Colonic mucosa (tissue), 4 donors: ENCODE results near the gene ASTN2. TPM values are rescaled to one million over a fixed set of nuclear protein-coding genes. Genes with fewer than 3 reads are reported as not detected.
"Not testable (repeated sequence)": the region's sequence is repeated elsewhere in the genome, so short reads cannot be mapped to it uniquely, and the experiment has no call there.

Experiments used
- DNase-seq: peaks from one replicate; pipeline ENCODE4 v3.0.0-alpha.2; 2020
- H3K27ac ChIP-seq: fragments of 200-600 bp; one replicate; pipeline ENCODE4 v1.8.0; 2021
- H3K27me3 ChIP-seq: fragments of 200-600 bp; one replicate; pipeline ENCODE4 v1.8.0; 2021
- H3K36me3 ChIP-seq: fragments of 200-600 bp; one replicate; pipeline ENCODE4 v1.8.0; 2021
- H3K4me1 ChIP-seq: fragments of 200-600 bp; one replicate; pipeline ENCODE4 v1.8.0; 2021; ENCODE audit warnings: mild to moderate bottlenecking
- H3K4me3 ChIP-seq: fragments of 200-600 bp; one replicate; pipeline ENCODE4 v1.8.0; 2021
- H3K9ac ChIP-seq, 2 donors: one replicate each; pipeline ENCODE4 v1.7.0; 2013; ENCODE audit warnings: control low read depth in 2 of 2, low read depth in 2 of 2, low read length in 2 of 2
- H3K9me3 ChIP-seq: fragments of 200-600 bp; one replicate; pipeline ENCODE4 v1.8.0; 2021
- intact Hi-C: fragments of 100-400 bp; cut with DNase I; formaldehyde crosslinking; loops from one replicate; pipeline ENCODE4 v1.14.1; 2022
- total RNA-seq, 2 donors: library from RNA; stranded (reverse); fragmentation: NEBNext Ultra II Directional in 1 of 2; extraction: Animal tissue kit (Norgen Biotek cat#: 25700) in 1 of 2; gene quantifications; one replicate each; pipeline ENCODE4 v1.2.1, GENCODE V29; 2021
- TF ChIP-seq, protein P1 (sequence below): fragments of 200-600 bp; IDR thresholded peaks from one replicate; pipeline ENCODE4 v1.8.0; 2022; ENCODE audit warnings: antibody characterized with exemption, mild to moderate bottlenecking
- donor health status: healthy.
- donor health status: DM: no; HTN: no; CAD: no.
- donor health status: DM: no; HTN: no; CAD: no.

ASTN2 gene
- total RNA-seq, 2 donors from 2014 or later = 2.5 to 6.1 TPM

DNA sequence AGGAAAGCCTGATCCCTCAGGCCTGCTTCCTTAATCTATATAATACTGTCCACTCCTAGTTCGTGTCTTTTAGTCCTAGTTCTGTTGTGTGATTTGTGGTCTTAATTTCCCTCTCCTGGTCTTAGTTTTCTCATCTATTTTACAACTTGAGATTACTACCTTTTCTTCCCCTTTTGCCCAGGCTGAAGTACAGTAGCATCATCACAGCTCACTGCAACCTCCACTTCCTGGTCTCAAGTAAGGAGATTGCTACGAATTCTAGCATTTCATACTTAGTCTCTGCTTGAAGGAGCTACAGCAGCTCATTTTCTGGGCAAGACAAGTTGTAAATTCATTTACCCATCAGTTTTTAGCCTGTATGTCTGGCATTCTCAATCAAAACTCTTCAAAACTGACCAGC, 722.2 kb downstream of the ASTN2 start:
- Histone ChIP-seq H3K4me1 (peaks cover 12% of the 10 kb centered on the region), H3K27ac (no peak overlapping the region), H3K36me3 (no peaks in the 10 kb centered on the region), H3K9me3 (no peaks in the 10 kb centered on the region), H3K4me3 (no peak overlapping the region), H3K27me3 (no peaks in the 10 kb centered on the region), H3K9ac (no peak overlapping the region)
- no peak for DNase-seq
- intact Hi-C loops = no loop called here
- TF ChIP-seq, protein P1, sequence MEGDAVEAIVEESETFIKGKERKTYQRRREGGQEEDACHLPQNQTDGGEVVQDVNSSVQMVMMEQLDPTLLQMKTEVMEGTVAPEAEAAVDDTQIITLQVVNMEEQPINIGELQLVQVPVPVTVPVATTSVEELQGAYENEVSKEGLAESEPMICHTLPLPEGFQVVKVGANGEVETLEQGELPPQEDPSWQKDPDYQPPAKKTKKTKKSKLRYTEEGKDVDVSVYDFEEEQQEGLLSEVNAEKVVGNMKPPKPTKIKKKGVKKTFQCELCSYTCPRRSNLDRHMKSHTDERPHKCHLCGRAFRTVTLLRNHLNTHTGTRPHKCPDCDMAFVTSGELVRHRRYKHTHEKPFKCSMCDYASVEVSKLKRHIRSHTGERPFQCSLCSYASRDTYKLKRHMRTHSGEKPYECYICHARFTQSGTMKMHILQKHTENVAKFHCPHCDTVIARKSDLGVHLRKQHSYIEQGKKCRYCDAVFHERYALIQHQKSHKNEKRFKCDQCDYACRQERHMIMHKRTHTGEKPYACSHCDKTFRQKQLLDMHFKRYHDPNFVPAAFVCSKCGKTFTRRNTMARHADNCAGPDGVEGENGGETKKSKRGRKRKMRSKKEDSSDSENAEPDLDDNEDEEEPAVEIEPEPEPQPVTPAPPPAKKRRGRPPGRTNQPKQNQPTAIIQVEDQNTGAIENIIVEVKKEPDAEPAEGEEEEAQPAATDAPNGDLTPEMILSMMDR = no peak

DNA sequence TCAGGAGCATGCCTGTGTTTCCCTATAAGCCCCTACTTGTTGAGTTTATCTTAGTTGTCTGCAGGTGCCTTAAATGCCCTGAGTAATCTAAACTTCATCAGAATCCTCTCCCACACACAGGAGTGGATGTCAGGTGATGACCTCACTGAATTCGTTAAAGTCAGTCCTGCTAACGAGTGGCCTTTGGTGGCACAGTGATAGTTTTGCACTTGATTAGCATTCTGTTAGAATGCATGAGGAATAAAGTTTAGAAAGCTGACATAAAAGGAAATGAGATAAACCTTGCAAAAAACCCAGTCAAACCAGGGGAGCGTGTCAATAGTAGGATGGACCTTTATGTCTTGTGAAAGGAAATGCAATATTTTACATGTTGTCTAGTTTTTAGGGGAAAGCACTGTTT, 723.2 kb downstream of the ASTN2 start:
- TF ChIP-seq, protein P1 = no peak
- H3K27ac ChIP-seq = no peak overlapping the region
- H3K9ac ChIP-seq = no peak overlapping the region
- peaks cover 12% of the 10 kb centered on the region for H3K4me1 ChIP-seq
- DNase-seq = no peak
- H3K36me3 ChIP-seq = no peaks in the 10 kb centered on the region
- no peak overlapping the region for H3K4me3 ChIP-seq
- no peaks in the 10 kb centered on the region for H3K27me3 ChIP-seq
- no peaks in the 10 kb centered on the region for H3K9me3 ChIP-seq
- intact Hi-C loops = no loop called here

DNA sequence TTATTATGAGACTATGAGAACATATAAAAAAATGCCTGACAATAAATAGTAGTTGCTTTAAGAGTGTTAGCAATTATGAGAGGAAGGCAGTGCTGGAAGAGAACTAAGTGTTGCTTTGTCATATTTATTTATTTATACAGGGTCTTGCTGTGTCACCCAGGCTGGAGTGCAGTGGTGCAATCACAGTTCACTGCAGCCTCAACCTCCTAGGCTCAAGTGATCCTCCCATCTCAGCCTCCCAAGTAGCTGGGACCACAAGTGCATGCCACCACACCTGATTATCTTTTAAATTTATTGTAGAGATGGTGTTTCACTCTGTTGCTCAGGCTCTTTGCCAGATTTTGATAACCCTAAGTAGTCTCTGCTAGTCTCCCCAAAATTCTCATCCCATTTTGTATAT, 724.1 kb downstream of the ASTN2 start:
- H3K9ac ChIP-seq, H3K36me3 ChIP-seq, DNase-seq, H3K27me3 ChIP-seq, intact Hi-C loops, H3K27ac ChIP-seq, H3K4me3 ChIP-seq, H3K9me3 ChIP-seq: not testable (repeated sequence)
- peaks cover 12% of the 10 kb centered on the region for H3K4me1 ChIP-seq

DNA sequence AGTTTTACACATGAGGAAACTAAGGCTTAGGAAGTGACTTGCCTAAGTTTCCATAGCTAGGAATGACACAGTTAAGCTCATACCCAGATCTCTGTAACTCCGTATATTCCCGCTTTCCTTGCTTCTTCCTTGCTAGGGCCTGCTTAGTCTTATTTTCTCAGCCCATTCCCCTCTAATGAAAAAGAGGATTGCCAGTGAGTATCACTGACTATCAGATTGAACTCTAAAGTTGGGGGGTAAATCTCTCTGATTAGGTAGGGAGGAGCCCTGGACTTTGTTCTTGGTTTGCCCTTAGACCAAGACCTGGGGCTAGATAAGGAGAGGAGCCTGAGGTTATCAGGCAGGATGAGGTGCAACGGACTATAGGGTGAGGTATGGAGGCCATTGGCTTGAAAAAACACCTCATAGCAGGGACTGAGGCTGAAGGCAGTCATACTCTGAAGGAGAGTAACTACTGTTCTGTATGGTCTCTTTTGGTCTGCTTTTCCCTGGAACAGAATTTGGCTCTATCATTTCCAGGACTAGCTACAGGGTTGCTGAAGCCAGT, 725.3 kb downstream of the ASTN2 start:
- Histone ChIP-seq H3K9ac (no peak overlapping the region), H3K27me3 (no peaks in the 10 kb centered on the region), H3K4me3 (no peak overlapping the region), H3K27ac (no peak overlapping the region), H3K36me3 (no peaks in the 10 kb centered on the region), H3K4me1 (peaks cover 12% of the 10 kb centered on the region), H3K9me3 (no peaks in the 10 kb centered on the region)
- TF ChIP-seq, protein P1 = no peak
- intact Hi-C loops = no loop called here
- DNase-seq = no peak

DNA sequence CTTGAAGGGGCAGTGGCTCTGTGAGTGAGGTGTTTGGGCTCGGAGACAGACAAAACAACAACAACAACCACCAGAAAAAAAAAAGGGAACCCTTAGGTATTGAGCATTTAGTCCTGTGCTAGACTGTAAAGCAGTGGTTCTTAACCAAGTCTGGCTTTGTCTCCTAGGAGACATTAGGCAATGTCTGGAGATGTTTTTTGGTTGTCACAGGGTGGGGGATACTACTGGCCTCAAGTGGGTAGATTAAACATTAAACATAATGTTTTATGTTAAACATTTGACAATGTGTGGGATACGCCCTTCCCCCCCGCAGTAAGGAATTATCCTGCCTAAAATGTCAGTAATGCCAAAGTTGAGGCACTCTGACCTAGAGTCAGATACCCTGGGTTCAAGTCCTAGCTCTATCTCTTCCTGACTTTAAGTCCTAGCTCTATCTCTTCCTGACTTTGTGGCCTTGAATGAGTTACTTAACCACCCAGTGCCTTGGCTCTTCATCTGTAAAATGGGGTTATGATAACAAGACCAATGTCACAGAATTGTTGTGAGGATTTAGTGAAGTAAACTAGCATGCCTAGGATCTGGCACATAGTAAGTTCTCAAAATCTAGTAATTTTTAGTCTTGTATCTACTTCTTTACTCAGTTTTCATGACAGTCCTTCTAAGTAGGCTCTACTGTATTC, 725.9 kb downstream of the ASTN2 start:
- no peak overlapping the region for H3K27ac ChIP-seq
- H3K9ac ChIP-seq = no peak overlapping the region
- H3K27me3 ChIP-seq = no peaks in the 10 kb centered on the region
- no peaks in the 10 kb centered on the region for H3K9me3 ChIP-seq
- DNase-seq = no peak
- intact Hi-C loops = no loop called here
- H3K4me1 ChIP-seq = peaks cover 12% of the 10 kb centered on the region
- TF ChIP-seq, protein P1 = no peak
- no peaks in the 10 kb centered on the region for H3K36me3 ChIP-seq
- H3K4me3 ChIP-seq = no peak overlapping the region

DNA sequence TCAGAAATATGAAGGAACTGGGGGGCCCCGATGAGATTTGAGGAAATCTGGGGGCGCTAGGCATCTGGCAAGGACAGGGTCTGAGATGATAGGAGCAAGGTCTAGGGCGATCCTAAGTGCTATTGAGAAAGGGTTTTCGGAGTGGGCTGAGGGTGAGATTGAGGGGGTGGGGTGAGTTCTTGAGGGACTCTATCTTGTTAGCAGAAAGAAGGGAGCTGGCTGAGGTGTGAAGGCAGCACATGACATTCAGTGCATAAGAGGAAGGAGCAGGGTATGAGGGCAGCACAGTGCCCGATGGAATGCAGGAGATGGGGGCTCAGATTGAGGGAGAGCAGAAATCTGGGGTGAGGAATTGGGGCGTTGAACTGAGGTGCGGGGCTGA, 727.1 kb downstream of the ASTN2 start:
- DNase-seq = no peak
- Histone ChIP-seq H3K4me3 (peak overlapping the region; percentile 66), H3K27ac (peak overlapping the region; percentile 22), H3K27me3 (no peaks in the 10 kb centered on the region), H3K9ac (peak overlapping the region; percentile 57 to 73), H3K36me3 (no peaks in the 10 kb centered on the region), H3K4me1 (peaks cover 12% of the 10 kb centered on the region), H3K9me3 (no peaks in the 10 kb centered on the region)
- intact Hi-C loops = no loop called here
- TF ChIP-seq, protein P1 = no peak
